Measurements from ENCODE around the gene TANGO2.

DNA sequence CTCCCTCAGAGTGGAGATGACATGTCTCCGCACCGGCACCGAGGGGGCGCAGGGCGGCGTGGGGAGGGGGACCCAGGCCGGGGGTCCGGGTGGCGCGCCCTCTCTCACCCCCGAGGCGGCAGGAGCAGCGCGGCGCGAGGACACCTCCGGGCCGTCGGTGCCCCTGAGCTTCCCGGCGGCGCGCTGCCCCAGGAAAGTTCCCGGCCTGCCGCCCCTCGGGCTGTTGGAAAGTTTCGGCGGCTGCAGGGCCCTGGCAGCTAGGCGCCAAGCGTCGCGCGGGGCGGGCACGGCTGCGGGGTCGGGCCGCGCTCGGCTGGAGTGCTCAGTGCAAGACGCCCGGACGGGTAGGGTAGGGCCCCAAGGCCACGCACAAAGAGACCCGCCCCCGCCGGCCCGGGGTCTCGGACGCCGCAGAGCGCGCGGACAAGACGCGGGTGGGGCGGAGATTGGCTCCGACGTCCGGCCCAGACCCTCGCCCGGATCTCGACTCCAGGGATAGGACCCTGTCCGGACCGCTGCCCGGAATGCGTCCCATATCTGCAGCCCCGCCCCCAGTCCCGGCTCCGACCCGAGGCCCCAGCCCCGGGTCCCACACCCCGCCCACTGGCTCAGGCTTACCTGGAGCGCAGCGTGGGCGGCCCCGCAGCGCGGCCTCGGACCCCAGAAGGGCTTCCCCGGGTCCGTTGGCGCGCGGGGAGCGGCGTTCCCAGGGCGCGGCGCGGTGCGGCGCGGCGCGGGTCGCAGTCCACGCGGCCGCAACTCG lies 4.8 kb upstream of the TANGO2 start:
- TF ChIP-seq, protein P1, sequence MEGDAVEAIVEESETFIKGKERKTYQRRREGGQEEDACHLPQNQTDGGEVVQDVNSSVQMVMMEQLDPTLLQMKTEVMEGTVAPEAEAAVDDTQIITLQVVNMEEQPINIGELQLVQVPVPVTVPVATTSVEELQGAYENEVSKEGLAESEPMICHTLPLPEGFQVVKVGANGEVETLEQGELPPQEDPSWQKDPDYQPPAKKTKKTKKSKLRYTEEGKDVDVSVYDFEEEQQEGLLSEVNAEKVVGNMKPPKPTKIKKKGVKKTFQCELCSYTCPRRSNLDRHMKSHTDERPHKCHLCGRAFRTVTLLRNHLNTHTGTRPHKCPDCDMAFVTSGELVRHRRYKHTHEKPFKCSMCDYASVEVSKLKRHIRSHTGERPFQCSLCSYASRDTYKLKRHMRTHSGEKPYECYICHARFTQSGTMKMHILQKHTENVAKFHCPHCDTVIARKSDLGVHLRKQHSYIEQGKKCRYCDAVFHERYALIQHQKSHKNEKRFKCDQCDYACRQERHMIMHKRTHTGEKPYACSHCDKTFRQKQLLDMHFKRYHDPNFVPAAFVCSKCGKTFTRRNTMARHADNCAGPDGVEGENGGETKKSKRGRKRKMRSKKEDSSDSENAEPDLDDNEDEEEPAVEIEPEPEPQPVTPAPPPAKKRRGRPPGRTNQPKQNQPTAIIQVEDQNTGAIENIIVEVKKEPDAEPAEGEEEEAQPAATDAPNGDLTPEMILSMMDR (conservative IDR thresholded peaks at IDR 0.05) = no peak
- peak; percentile 72; the same call in 1 of the 2 replicates for TF ChIP-seq ZFX (IDR thresholded peaks at IDR 0.05)

Data from C4-2B (cell line).